Trophoblast cell (in vitro differentiated cells and primary cell): ENCODE measurements around the gene NUP133.
"Not testable (repeated sequence)": the region's sequence is repeated elsewhere in the genome, so short reads cannot be mapped to it uniquely, and the experiment has no call there.

Experiments used
- DNase-seq, 2 donors: peaks; one replicate each; pipeline ENCODE4 v3.0.0-alpha.2; 2016
- H2AFZ ChIP-seq: 2 replicates; pipeline ENCODE4 v1.6.1; 2013; ENCODE audit warnings: low read length, moderate library complexity, mild to moderate bottlenecking; ENCODE audit not compliant: insufficient read depth, poor library complexity
- H2AK5ac ChIP-seq: 2 replicates; pipeline ENCODE4 v1.6.1; 2013; ENCODE audit warnings: mild to moderate bottlenecking, low read length
- H2BK120ac ChIP-seq: 2 replicates; pipeline ENCODE4 v1.6.1; 2013; ENCODE audit warnings: low read length, mild to moderate bottlenecking, moderate library complexity; ENCODE audit not compliant: insufficient read depth, poor library complexity
- H2BK12ac ChIP-seq: 2 replicates; pipeline ENCODE4 v1.6.1; 2013; ENCODE audit warnings: mild to moderate bottlenecking, low read length, moderate library complexity
- H2BK5ac ChIP-seq: 2 replicates; pipeline ENCODE4 v1.6.1; 2013; ENCODE audit warnings: low read length, low read depth, moderate library complexity, mild to moderate bottlenecking; ENCODE audit not compliant: poor library complexity
- H3K14ac ChIP-seq: 2 replicates; pipeline ENCODE4 v1.6.1; 2013; ENCODE audit warnings: mild to moderate bottlenecking, low read length
- H3K18ac ChIP-seq: 2 replicates; pipeline ENCODE4 v1.6.1; 2013; ENCODE audit warnings: mild to moderate bottlenecking, low read length
- H3K23ac ChIP-seq: 2 replicates; pipeline ENCODE4 v1.6.1; 2013; ENCODE audit warnings: low read length
- H3K27ac ChIP-seq: 2 replicates; pipeline ENCODE4 v1.5.1; 2013; ENCODE audit warnings: low read depth, mild to moderate bottlenecking, inconsistent platforms, low read length, moderate library complexity
- H3K27me3 ChIP-seq: 2 replicates; pipeline ENCODE4 v1.6.1; 2013; ENCODE audit warnings: inconsistent platforms, mild to moderate bottlenecking, low read length, moderate library complexity; ENCODE audit not compliant: insufficient read depth
- H3K36me3 ChIP-seq, 2 experiments: 1 replicate in 1 of 2; 2 replicates in 1 of 2; pipeline ENCODE4 v1.6.1; 2013; ENCODE audit warnings: low read length in 2 of 2, mild to moderate bottlenecking in 2 of 2, moderate library complexity in 1 of 2; ENCODE audit not compliant: insufficient read depth in 2 of 2, control insufficient read depth in 1 of 2
- H3K4ac ChIP-seq: 2 replicates; pipeline ENCODE4 v1.6.1; 2013; ENCODE audit warnings: low read depth, mild to moderate bottlenecking, low read length, moderate library complexity
- H3K4me1 ChIP-seq, 2 experiments: 1 replicate in 1 of 2; 2 replicates in 1 of 2; pipeline ENCODE4 v1.6.1; 2013; ENCODE audit warnings: low read length in 2 of 2, mild to moderate bottlenecking in 2 of 2, moderate library complexity in 1 of 2; ENCODE audit not compliant: insufficient read depth in 2 of 2, control insufficient read depth in 1 of 2
- H3K4me2 ChIP-seq: 2 replicates; pipeline ENCODE4 v1.6.1; 2013; ENCODE audit warnings: inconsistent platforms, mild to moderate bottlenecking, low read length, moderate library complexity
- H3K4me3 ChIP-seq: 2 replicates; pipeline ENCODE4 v1.5.1; 2013; ENCODE audit warnings: mild to moderate bottlenecking, low read depth, low read length, inconsistent platforms
- H3K79me1 ChIP-seq: one replicate; pipeline ENCODE4 v1.6.1; 2013; ENCODE audit warnings: low read length
- H3K79me2 ChIP-seq: 2 replicates; pipeline ENCODE4 v1.6.1; 2013; ENCODE audit warnings: low read length, mild to moderate bottlenecking; ENCODE audit not compliant: control insufficient read depth, insufficient read depth, poor library complexity
- H3K9ac ChIP-seq: 2 replicates; pipeline ENCODE4 v1.6.1; 2013; ENCODE audit warnings: mild to moderate bottlenecking, low read length
- H3K9me3 ChIP-seq: 2 replicates; pipeline ENCODE4 v1.6.1; 2013; ENCODE audit warnings: low read depth, mild to moderate bottlenecking, control low read depth, inconsistent platforms, low read length; ENCODE audit not compliant: insufficient read depth
- H4K12ac ChIP-seq: 2 replicates; pipeline ENCODE4 v1.6.1; 2013; ENCODE audit warnings: low read depth, mild to moderate bottlenecking, low read length, moderate library complexity
- H4K8ac ChIP-seq: 2 replicates; pipeline ENCODE4 v1.6.1; 2013; ENCODE audit warnings: low read depth, mild to moderate bottlenecking, low read length, moderate library complexity
- H4K91ac ChIP-seq: one replicate; pipeline ENCODE4 v1.6.1; 2013; ENCODE audit warnings: low read depth, mild to moderate bottlenecking, low read length, moderate library complexity
- WGBS: extraction: QIAGEN DNeasy Blood & Tissue Kit; methylation state at CpG from one replicate; pipeline ENCODE4 v1.1.7; 2013; ENCODE audit warnings: missing lambda C conversion rate; ENCODE audit not compliant: insufficient read length, insufficient coverage; ENCODE audit errors: extremely low coverage; 5-methylcytosine and 5-hydroxymethylcytosine counted together

The NUP133 gene

GRCh38 chr1:229480495-229480894 is 27.6 kb downstream of the NUP133 start:
- Histone ChIP-seq H3K27me3 (no peaks in the 10 kb centered on the region), H3K36me3 (peaks cover 24 to 35% of the 10 kb centered on the region in 2 experiments), H3K4me1 (no peaks in the 10 kb centered on the region), H3K79me2 (no peaks in the 10 kb centered on the region), H3K79me1 (no peaks in the 10 kb centered on the region), H3K4me3 (no peak overlapping the region), H4K12ac (no peak overlapping the region), H2BK5ac (no peak overlapping the region), H3K9me3 (no peaks in the 10 kb centered on the region), H3K4ac (no peak overlapping the region), H3K14ac (no peak overlapping the region), H3K23ac (no peak overlapping the region), H3K27ac (no peak overlapping the region), H2BK120ac (no peak overlapping the region), H3K18ac (no peak overlapping the region), H4K91ac (no peak overlapping the region), H3K9ac (no peak overlapping the region), H2AK5ac (no peak overlapping the region), H4K8ac (no peak overlapping the region), H2AFZ (no peak overlapping the region), H3K4me2 (no peak overlapping the region), H2BK12ac (no peak overlapping the region)
- no peak for DNase-seq
- WGBS = no CpG with 5 or more reads among the region's 7 CpGs

DNA sequence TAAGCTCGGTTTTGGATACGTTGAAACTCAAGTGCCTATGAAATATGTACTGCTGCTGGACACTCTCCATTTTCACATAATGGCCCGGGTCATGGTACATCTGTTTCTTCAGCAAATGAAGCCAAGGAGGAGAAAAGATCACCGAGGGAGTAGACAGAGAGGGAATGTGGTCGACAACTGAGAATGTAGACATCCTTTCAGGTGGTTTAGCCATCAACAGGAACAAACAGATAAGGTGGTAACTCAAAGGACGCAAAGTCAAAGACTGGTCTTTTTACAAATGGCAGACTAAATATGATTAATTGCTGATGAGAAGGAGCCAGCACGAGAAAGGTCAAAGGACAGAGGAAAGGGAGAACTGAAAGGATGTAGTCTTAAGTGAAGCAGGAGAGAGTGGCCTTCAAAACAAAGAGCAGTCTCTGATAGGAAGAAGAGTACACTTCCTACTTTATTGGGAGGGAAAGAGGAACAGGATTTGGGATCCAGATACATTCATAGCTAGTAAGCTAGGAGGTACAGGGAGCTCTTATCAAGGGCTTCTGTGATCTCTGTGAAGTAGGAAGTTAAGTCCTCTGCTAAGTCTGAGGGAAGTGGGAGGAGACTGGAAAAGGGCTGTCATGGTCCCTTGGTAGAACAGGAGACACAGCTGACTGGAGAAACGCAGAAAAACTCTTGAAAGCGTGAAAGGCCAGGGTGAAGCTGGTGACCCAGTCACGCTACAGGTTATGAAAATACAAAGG is 28.3 kb downstream of the NUP133 start:
- Histone ChIP-seq H3K79me2 (no peaks in the 10 kb centered on the region), H3K4me2 (no peak overlapping the region), H3K9me3 (no peaks in the 10 kb centered on the region), H4K91ac (no peak overlapping the region), H3K36me3 (peaks cover 25 to 36% of the 10 kb centered on the region in 2 experiments), H4K8ac (no peak overlapping the region), H3K9ac (no peak overlapping the region), H3K27ac (no peak overlapping the region), H3K18ac (no peak overlapping the region), H2BK12ac (no peak overlapping the region), H3K4me3 (no peak overlapping the region), H3K79me1 (no peaks in the 10 kb centered on the region), H2BK5ac (no peak overlapping the region), H2AFZ (no peak overlapping the region), H2BK120ac (no peak overlapping the region), H3K27me3 (no peaks in the 10 kb centered on the region), H3K23ac (no peak overlapping the region), H3K14ac (no peak overlapping the region), H2AK5ac (no peak overlapping the region), H3K4me1 (no peaks in the 10 kb centered on the region), H3K4ac (no peak overlapping the region), H4K12ac (no peak overlapping the region)
- no peak for DNase-seq
- WGBS = no CpG with 5 or more reads among the region's 10 CpGs

- Histone ChIP-seq H3K27me3 (no peaks in the 10 kb centered on the region), H3K4me2 (no peak overlapping the region), H3K27ac (no peak overlapping the region), H4K12ac (no peak overlapping the region), H4K8ac (no peak overlapping the region), H3K79me1 (no peaks in the 10 kb centered on the region), H3K4me3 (no peak overlapping the region), H3K9ac (no peak overlapping the region), H2AK5ac (no peak overlapping the region), H3K23ac (no peak overlapping the region), H3K4me1 (no peaks in the 10 kb centered on the region), H2BK12ac (no peak overlapping the region), H3K36me3 (peaks cover 27 to 40% of the 10 kb centered on the region in 2 experiments), H2BK120ac (no peak overlapping the region), H4K91ac (no peak overlapping the region), H3K79me2 (no peaks in the 10 kb centered on the region), H2BK5ac (no peak overlapping the region), H3K9me3 (no peaks in the 10 kb centered on the region), H3K4ac (no peak overlapping the region), H2AFZ (no peak overlapping the region), H3K14ac (no peak overlapping the region), H3K18ac (no peak overlapping the region)
- no peak for DNase-seq
- no CpG with 5 or more reads among the region's 1 CpG for WGBS
Observed at GRCh38 chr1:229478852-229479251, 29.3 kb downstream of the NUP133 start.

DNA sequence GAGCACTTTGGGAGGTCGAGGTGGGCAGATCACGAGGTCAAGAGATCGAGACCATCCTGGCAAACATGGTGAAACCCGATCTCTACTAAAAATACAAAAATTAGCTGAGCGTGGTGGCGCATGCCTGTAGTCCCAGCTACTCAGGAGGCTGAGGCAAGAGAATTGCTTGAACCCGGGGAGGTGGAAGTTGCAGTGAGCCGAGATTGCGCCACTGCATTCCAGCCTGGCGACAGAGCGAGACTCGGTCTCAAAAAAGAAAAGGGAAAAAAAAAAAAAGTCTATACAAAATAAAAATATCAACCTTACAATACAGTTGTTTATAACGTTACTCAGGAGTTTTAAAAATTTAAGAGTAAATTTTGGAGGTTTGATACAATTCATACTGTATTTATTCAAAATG is 32.3 kb downstream of the NUP133 start:
- H4K8ac ChIP-seq, H3K23ac ChIP-seq, H3K14ac ChIP-seq, H3K9me3 ChIP-seq, H3K4me1 ChIP-seq, DNase-seq, H3K79me2 ChIP-seq, H3K27ac ChIP-seq, H2BK120ac ChIP-seq, H2BK5ac ChIP-seq, H4K91ac ChIP-seq, H2AFZ ChIP-seq, H3K18ac ChIP-seq, H3K9ac ChIP-seq, H3K27me3 ChIP-seq, H3K4me2 ChIP-seq, H3K79me1 ChIP-seq, H2AK5ac ChIP-seq, H3K4me3 ChIP-seq, H3K4ac ChIP-seq, H2BK12ac ChIP-seq, H4K12ac ChIP-seq: not testable (repeated sequence)
- no CpG with 5 or more reads among the region's 13 CpGs for WGBS
- peaks cover 26 to 34% of the 10 kb centered on the region in 2 experiments for H3K36me3 ChIP-seq
